Measurements from ENCODE around the gene CAP2. TPM values are rescaled to one million over a fixed set of nuclear protein-coding genes. Genes with fewer than 3 reads are reported as not detected.
"Not testable (repeated sequence)": the region's sequence is repeated elsewhere in the genome, so short reads cannot be mapped to it uniquely, and the experiment has no call there.

Gene CAP2
- total and polyA plus RNA-seq, 2 donors (not counting 1 experiment from before 2014, with no cell fraction given): 8.6 to 38.1 TPM

DNA sequence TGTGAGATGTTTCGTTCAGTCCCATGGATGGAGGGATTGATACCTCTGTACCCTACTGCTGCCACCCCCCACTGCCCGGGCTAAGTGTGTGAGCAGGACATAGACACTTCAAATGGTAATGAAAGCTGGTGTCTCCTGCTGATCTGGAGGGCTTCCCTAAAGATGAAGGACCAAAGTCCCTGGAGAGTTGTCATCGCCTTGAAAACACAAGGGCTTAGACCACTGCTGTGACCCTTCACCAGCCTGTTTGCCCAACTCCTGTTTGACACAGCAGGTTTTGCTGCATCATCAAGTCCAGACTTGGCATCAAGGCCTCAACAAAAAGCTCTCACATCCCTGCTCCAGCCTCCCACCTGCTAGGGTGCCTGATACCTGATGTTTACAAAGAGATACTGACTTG lies 148.8 kb downstream of the CAP2 start:
- DNase-seq (ENCODE audit: low read depth in 2 of 2): no peak
- no peak overlapping the region for H3K4me3 ChIP-seq (replicated peaks in 1 of 4; ENCODE audit: control extremely low read depth in 1 of 4, insufficient read depth in 1 of 4, low read depth in 3 of 4, low read length in 4 of 4)
- H3K9ac ChIP-seq (ENCODE audit: insufficient read depth, low read length): no peak overlapping the region
- no peaks in the 10 kb centered on the region for H3K27me3 ChIP-seq (ENCODE audit: control insufficient read depth, insufficient read depth, low read length)
- no peaks in the 10 kb centered on the region for H4K20me1 ChIP-seq (ENCODE audit: control insufficient read depth, extremely low read depth, insufficient read depth, low read length)
- TF ChIP-seq EZH2 (IDR thresholded peaks at IDR 0.05; ENCODE audit: low read length, missing control alignments): no peak
- TF ChIP-seq, protein P1, sequence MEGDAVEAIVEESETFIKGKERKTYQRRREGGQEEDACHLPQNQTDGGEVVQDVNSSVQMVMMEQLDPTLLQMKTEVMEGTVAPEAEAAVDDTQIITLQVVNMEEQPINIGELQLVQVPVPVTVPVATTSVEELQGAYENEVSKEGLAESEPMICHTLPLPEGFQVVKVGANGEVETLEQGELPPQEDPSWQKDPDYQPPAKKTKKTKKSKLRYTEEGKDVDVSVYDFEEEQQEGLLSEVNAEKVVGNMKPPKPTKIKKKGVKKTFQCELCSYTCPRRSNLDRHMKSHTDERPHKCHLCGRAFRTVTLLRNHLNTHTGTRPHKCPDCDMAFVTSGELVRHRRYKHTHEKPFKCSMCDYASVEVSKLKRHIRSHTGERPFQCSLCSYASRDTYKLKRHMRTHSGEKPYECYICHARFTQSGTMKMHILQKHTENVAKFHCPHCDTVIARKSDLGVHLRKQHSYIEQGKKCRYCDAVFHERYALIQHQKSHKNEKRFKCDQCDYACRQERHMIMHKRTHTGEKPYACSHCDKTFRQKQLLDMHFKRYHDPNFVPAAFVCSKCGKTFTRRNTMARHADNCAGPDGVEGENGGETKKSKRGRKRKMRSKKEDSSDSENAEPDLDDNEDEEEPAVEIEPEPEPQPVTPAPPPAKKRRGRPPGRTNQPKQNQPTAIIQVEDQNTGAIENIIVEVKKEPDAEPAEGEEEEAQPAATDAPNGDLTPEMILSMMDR (conservative IDR thresholded peaks at IDR 0.05 in 1 of 2, IDR thresholded peaks at IDR 0.05 in 1 of 2; ENCODE audit: low read depth in 1 of 2, low read length in 2 of 2): no peak
- no peaks in the 10 kb centered on the region for H3K79me2 ChIP-seq (ENCODE audit: control insufficient read depth, insufficient read depth, low read length)
- H3K4me2 ChIP-seq (ENCODE audit: extremely low read depth, insufficient read depth, low read length): no peak overlapping the region
- H3K27ac ChIP-seq (ENCODE audit: insufficient read depth, low read length): no peak overlapping the region
- H3K9me3 ChIP-seq (ENCODE audit: control insufficient read depth, insufficient read depth, low read depth, low read length): no peaks in the 10 kb centered on the region
- H3K4me1 ChIP-seq (ENCODE audit: control insufficient read depth, extremely low read depth, insufficient read depth, low read length): no peaks in the 10 kb centered on the region
- H3K36me3 ChIP-seq (ENCODE audit: control insufficient read depth, insufficient read depth, low read length): peaks cover 2% of the 10 kb centered on the region
- H2AFZ ChIP-seq (ENCODE audit: low read length): no peak overlapping the region

DNA sequence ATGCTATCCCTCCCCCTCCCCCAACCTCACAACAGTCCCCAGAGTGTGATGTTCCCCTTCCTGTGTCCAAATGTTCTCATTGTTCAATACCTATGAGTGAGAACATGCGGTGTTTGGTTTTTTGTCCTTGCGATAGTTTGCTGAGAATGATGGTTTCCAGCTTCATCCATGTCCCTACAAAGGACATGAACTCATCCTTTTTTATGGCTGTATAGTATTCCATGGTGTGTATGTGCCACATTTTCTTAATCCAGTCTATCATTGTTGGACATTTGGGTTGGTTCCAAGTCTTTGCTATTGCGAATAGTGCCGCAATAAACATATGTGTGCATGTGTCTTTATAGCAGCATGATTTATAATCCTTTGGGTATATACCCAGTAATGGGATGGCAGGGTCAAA lies 152.3 kb downstream of the CAP2 start:
- not testable (repeated sequence) for H3K36me3 ChIP-seq (ENCODE audit: control insufficient read depth, insufficient read depth, low read length); H3K27ac ChIP-seq (ENCODE audit: insufficient read depth, low read length); H3K4me3 ChIP-seq (replicated peaks in 1 of 4; ENCODE audit: control extremely low read depth in 1 of 4, insufficient read depth in 1 of 4, low read depth in 3 of 4, low read length in 4 of 4); DNase-seq (ENCODE audit: low read depth in 2 of 2); H3K4me1 ChIP-seq (ENCODE audit: control insufficient read depth, extremely low read depth, insufficient read depth, low read length); H3K79me2 ChIP-seq (ENCODE audit: control insufficient read depth, insufficient read depth, low read length); H3K27me3 ChIP-seq (ENCODE audit: control insufficient read depth, insufficient read depth, low read length); H3K9ac ChIP-seq (ENCODE audit: insufficient read depth, low read length); H3K9me3 ChIP-seq (ENCODE audit: control insufficient read depth, insufficient read depth, low read depth, low read length); H2AFZ ChIP-seq (ENCODE audit: low read length); H4K20me1 ChIP-seq (ENCODE audit: control insufficient read depth, extremely low read depth, insufficient read depth, low read length); H3K4me2 ChIP-seq (ENCODE audit: extremely low read depth, insufficient read depth, low read length)

DNA sequence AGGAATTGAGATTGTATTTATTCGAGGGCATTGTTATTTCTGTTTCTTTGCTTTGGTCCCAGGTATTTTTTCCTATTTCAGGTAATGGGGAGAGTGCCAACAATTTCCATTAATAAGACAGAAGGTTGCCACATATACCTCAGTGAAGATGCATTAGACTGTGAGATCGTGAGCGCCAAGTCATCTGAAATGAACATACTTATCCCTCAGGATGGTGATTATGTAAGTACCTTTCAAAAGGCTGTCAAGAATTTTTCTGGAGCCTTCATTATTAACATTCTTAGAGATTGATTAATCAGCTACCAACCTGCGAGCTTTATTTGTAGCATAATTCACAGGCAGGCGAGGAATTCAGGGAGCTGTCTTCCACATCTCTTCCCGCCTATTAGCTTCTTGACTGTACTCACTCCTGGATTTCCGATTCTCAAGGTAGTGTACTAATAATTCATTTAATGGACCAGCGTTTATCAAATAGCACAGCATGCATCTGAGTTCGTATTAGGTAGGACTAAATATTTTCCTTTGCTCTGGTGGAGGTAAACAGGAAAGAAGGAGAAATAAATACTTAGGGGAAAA lies 158.1 kb downstream of the CAP2 start:
- TF ChIP-seq, protein P1 (conservative IDR thresholded peaks at IDR 0.05 in 1 of 2, IDR thresholded peaks at IDR 0.05 in 1 of 2; ENCODE audit: low read depth in 1 of 2, low read length in 2 of 2): no peak
- no peak for TF ChIP-seq EZH2 (IDR thresholded peaks at IDR 0.05; ENCODE audit: low read length, missing control alignments)

More for the DNA sequence above, 158.1 kb downstream of the CAP2 start:
- no peaks in the 10 kb centered on the region for H3K36me3 ChIP-seq (ENCODE audit: control insufficient read depth, insufficient read depth, low read length)
- no peaks in the 10 kb centered on the region for H3K79me2 ChIP-seq (ENCODE audit: control insufficient read depth, insufficient read depth, low read length)
- no peak overlapping the region for H3K4me2 ChIP-seq (ENCODE audit: extremely low read depth, insufficient read depth, low read length)
- DNase-seq (ENCODE audit: low read depth in 2 of 2): no peak
- no peaks in the 10 kb centered on the region for H4K20me1 ChIP-seq (ENCODE audit: control insufficient read depth, extremely low read depth, insufficient read depth, low read length)
- H3K9ac ChIP-seq (ENCODE audit: insufficient read depth, low read length): no peak overlapping the region
- H2AFZ ChIP-seq (ENCODE audit: low read length): no peak overlapping the region
- H3K27ac ChIP-seq (ENCODE audit: insufficient read depth, low read length): no peak overlapping the region
- H3K27me3 ChIP-seq (ENCODE audit: control insufficient read depth, insufficient read depth, low read length): no peaks in the 10 kb centered on the region
- H3K9me3 ChIP-seq (ENCODE audit: control insufficient read depth, insufficient read depth, low read depth, low read length): no peaks in the 10 kb centered on the region
- H3K4me1 ChIP-seq (ENCODE audit: control insufficient read depth, extremely low read depth, insufficient read depth, low read length): no peaks in the 10 kb centered on the region
- no peak overlapping the region for H3K4me3 ChIP-seq (replicated peaks in 1 of 4; ENCODE audit: control extremely low read depth in 1 of 4, insufficient read depth in 1 of 4, low read depth in 3 of 4, low read length in 4 of 4)
